Measurements from ENCODE around the gene AUTS2. TPM values are rescaled to one million over a fixed set of nuclear protein-coding genes. Genes with fewer than 3 reads are reported as not detected.

AUTS2 gene
- total RNA-seq, 4 donors from 2014 or later, result 14.9 to 27.2 (median 17.5) TPM

DNA sequence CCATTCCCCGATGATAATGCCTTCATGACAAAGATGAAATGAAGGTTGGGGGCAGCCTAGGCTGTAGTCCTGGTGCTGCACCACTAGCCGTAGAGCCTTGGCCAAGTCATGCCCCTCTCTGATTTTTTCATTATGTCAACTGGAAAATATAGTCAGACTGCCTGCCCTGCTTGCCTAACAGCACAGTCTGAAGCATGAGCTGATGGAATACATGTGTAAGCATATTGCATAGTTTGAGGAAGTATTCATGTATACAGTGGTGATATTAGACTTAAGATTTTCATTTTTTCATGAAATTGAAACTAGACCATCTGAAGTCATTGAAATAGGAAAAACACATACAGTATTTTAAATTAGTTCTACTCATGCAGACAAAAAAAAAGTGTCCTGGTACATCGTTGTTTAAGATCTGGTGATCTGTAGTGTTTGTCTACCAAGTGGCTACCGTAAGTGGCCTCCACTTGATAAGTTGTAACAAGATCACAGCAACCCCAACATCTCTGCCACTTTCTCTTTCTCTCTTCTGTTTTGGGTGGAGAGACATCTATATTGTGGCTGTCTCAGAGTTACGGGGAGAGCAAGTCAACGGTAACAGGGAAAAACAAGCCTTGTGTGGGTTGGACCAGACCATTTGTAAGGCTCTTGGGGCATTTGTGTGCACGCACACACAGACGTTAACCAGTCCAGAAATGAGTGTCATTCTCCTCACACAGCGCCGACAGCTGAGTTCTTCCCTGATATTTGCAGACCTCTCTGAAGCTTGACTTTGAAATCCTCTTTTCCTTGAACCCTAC, 817.1 kb downstream of the AUTS2 start:
- H3K9me3 ChIP-seq, result no peaks in the 10 kb centered on the region
- WGBS, 2 donors, result 83% methylated on average over 10 of the region's 10 CpGs
- H3K27ac ChIP-seq, result no peak overlapping the region
- H3K36me3 ChIP-seq, result no peaks in the 10 kb centered on the region
- no peak for DNase-seq
- H3K4me3 ChIP-seq (replicated peaks in 1 of 3), result no peak overlapping the region
- TF ChIP-seq POLR2A (IDR thresholded peaks at IDR 0.05), result no peak
- TF ChIP-seq, protein P1, sequence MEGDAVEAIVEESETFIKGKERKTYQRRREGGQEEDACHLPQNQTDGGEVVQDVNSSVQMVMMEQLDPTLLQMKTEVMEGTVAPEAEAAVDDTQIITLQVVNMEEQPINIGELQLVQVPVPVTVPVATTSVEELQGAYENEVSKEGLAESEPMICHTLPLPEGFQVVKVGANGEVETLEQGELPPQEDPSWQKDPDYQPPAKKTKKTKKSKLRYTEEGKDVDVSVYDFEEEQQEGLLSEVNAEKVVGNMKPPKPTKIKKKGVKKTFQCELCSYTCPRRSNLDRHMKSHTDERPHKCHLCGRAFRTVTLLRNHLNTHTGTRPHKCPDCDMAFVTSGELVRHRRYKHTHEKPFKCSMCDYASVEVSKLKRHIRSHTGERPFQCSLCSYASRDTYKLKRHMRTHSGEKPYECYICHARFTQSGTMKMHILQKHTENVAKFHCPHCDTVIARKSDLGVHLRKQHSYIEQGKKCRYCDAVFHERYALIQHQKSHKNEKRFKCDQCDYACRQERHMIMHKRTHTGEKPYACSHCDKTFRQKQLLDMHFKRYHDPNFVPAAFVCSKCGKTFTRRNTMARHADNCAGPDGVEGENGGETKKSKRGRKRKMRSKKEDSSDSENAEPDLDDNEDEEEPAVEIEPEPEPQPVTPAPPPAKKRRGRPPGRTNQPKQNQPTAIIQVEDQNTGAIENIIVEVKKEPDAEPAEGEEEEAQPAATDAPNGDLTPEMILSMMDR (IDR thresholded peaks at IDR 0.05), result no peak
- H3K4me1 ChIP-seq, result no peaks in the 10 kb centered on the region
- no peaks in the 10 kb centered on the region for H3K27me3 ChIP-seq
- intact Hi-C loops (cut with DNase I), result no loop called here

DNA sequence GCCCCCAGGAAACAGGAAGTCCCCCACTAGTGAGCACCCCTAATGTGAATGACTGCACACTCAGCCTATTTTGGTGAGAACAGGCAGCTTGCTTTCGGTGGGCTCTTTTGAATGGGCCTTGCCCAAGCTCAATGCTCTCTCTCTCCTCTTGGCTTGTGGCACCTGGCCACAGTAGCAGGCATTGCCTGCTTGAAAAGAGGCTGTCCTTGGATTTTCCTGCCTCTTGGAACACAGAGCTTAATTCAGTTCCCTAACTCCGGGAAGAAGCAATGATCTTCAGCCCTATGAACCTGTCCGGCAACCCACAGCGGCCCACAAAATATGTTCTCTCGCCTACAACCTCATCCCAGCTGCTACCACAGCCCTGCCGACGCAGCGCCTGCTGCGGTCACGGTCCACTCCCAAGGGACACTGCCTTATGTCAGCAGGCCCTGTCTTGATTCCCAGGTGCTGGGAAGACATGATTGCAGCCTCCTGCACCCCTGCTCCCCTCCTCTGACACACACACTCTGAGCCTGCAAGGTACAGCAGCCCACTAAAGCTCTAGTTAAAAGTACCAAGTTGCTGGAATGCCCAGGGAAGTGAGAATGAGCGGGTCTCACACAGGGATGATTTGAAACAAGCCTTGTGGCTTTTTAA, 818.2 kb downstream of the AUTS2 start:
- Histone ChIP-seq H3K4me1 (no peaks in the 10 kb centered on the region), H3K27me3 (no peaks in the 10 kb centered on the region), H3K36me3 (no peaks in the 10 kb centered on the region), H3K27ac (no peak overlapping the region), H3K4me3 (replicated peaks in 1 of 3) (no peak overlapping the region), H3K9me3 (no peaks in the 10 kb centered on the region)
- no peak for DNase-seq
- intact Hi-C loops (cut with DNase I), result no loop called here
- TF ChIP-seq, protein P1 (IDR thresholded peaks at IDR 0.05), result no peak
- TF ChIP-seq POLR2A (IDR thresholded peaks at IDR 0.05), result no peak
- WGBS, 2 donors, result 97 to 98% methylated on average over 11 of the region's 11 CpGs

DNA sequence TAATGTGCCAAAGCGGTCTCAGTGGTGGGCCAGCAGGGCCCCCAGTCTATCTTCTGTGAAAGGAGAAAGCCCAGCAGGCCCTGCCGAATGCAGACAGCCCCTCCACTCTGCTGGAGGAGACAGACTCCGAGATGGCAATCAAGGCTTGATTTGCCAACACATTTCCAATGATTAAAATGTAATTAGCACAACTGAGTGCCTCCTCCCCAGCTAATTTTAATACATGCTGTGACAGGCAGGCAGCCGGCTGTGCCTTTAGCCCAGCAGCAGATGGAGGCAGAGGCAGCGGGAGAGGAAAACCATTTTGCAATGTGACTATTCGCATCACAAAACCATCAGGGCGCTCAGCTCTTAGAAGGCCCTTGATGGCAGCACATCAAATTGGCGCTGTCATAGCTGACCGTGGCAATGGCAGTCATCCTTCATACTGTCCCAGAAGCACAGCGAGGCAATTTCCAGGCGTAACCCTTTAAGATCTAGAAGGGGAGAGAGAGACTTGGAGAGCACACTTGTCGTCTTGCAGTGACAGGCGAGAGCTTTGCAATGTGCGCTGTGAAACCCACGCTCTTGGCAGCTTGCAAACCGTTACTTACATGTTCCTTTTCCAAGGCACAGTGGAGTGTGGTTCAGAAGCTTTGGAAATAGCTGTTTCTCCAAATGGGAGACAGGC, 818.8 kb downstream of the AUTS2 start:
- no peak for DNase-seq
- 83 to 91% methylated on average over 16 of the region's 16 CpGs for WGBS, 2 donors

DNA sequence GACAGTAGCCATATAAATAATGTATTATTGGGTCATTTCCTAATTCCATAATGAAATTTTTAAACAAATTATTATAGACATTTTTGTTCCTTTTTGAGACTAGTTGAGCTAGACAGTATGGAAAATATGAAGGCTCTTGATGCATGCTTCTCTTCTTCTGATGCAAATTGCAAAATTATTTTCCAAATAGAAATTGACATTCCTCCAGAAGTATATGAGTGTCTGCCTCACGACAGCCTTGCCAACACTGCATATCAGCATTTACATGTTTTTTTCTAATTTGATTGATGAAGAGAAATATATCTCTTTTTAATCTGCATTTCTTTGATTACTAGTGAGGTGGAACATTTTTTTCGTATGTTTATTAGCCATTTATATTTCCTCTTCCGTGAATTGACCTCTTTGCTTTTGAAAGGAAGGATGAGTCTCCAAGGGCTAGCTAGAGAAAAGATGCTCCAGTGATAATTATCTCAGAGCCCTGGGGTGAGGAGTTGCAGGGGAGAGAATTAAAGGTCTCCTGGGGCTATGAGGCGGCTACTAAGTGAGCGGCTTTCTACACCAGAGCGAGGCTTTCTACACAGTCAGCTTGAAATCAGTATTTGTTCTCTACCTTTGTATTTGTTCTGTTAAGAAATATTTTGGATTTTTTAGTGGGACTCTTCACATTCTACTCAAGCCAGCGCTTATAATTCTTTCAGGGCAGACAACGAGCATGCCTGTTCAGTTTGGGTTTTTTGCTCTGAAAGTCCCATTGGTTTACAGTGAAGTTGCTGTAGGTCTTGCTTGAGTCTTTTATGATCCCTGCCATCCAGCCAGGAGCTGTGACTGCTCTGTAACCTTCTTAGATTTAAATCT, 821.5 kb downstream of the AUTS2 start:
- no peak for DNase-seq
- Histone ChIP-seq H3K9me3 (no peaks in the 10 kb centered on the region), H3K27me3 (no peaks in the 10 kb centered on the region), H3K27ac (no peak overlapping the region), H3K4me1 (no peaks in the 10 kb centered on the region), H3K36me3 (no peaks in the 10 kb centered on the region), H3K4me3 (replicated peaks in 1 of 3) (no peak overlapping the region)
- WGBS, 2 donors, result 90 to 92% methylated on average over 8 of the region's 8 CpGs
- intact Hi-C loops (cut with DNase I), result no loop called here
- TF ChIP-seq POLR2A (IDR thresholded peaks at IDR 0.05), result no peak

More for the DNA sequence above, 818.8 kb downstream of the AUTS2 start:
- no peak overlapping the region for H3K27ac ChIP-seq
- H3K9me3 ChIP-seq, result no peaks in the 10 kb centered on the region
- H3K27me3 ChIP-seq, result no peaks in the 10 kb centered on the region
- H3K36me3 ChIP-seq, result no peaks in the 10 kb centered on the region
- intact Hi-C loops (cut with DNase I), result no loop called here
- no peak overlapping the region for H3K4me3 ChIP-seq (replicated peaks in 1 of 3)
- H3K4me1 ChIP-seq, result no peaks in the 10 kb centered on the region
- TF ChIP-seq, protein P1 (IDR thresholded peaks at IDR 0.05), result no peak
- no peak for TF ChIP-seq POLR2A (IDR thresholded peaks at IDR 0.05)

DNA sequence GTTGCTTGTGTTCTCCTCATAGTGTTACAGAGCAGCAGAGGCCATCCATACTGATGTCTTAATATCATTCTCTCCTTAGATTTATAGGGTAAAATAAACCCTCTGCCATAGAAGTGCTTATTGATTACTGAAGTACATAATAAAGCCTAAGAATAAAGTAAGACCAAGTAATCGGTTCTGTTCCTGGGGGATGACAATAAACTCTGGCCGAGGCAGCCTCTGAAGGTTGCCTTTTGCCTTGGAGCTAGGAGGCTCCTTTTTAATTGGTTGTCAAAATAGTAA, 822.0 kb downstream of the AUTS2 start:
- Histone ChIP-seq H3K9me3 (no peaks in the 10 kb centered on the region), H3K27me3 (no peaks in the 10 kb centered on the region), H3K27ac (no peak overlapping the region), H3K4me3 (replicated peaks in 1 of 3) (no peak overlapping the region), H3K36me3 (no peaks in the 10 kb centered on the region), H3K4me1 (no peaks in the 10 kb centered on the region)
- intact Hi-C loops (cut with DNase I), result no loop called here
- 92 to 94% methylated on average over 2 of the region's 2 CpGs for WGBS, 2 donors
- TF ChIP-seq, protein P1 (IDR thresholded peaks at IDR 0.05), result no peak
- no peak for TF ChIP-seq POLR2A (IDR thresholded peaks at IDR 0.05)
- no peak for DNase-seq

All from thyroid gland (tissue), 4 donors.